NB4 (cell line): ENCODE results near the gene PRKG1.

Experiments
- DNase-seq: peaks from one replicate; pipeline ENCODE4 v3.0.0; 2010; ENCODE audit warnings: low read depth
- H3K4me3 ChIP-seq: one replicate; pipeline ENCODE4 v1.5.1; 2011; ENCODE audit warnings: mild to moderate bottlenecking, low read depth, low read length, moderate library complexity
- MYC ChIP-seq: IDR thresholded peaks from 2 replicates; pipeline ENCODE4 v1.6.1; 2011; ENCODE audit warnings: low read depth, low read length
- POLR2A ChIP-seq: IDR thresholded peaks from 2 replicates; pipeline ENCODE4 v1.6.1; 2011; ENCODE audit warnings: mild to moderate bottlenecking; ENCODE audit not compliant: insufficient read length; ENCODE audit errors: extremely low read depth
- TF ChIP-seq, protein P1 (sequence below): IDR thresholded peaks from one replicate; pipeline ENCODE4 v1.5.1; 2012; ENCODE audit warnings: low read depth, low read length
- TF ChIP-seq, protein P2 (sequence below): IDR thresholded peaks from 2 replicates; pipeline ENCODE4 v1.6.1; 2011; ENCODE audit warnings: low read depth, low read length

Gene PRKG1

DNA sequence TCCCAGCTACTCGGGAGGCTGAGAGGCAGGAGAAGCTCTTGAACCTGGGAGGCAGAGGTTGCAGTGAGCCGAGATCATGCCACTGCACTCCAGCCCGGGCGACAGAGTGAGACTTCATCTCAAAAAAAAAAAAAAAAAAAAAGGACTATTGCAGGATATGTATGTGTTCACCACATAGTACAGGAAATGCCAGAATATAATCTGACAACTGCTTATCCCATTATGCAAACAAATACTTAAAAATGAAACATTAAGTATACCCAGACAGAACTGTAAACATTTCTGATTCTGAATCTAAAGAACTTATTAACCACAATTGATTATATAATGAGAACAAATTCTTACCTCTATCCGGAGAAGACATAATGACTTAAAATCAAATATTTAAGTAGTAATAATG, 1258.5 kb downstream of the PRKG1 start:
- no peak overlapping the region for H3K4me3 ChIP-seq

GRCh38 chr10:52334595-52334994, 1260.3 kb downstream of the PRKG1 start:
- TF ChIP-seq MYC: no peak
- DNase-seq: no peak
- no peak overlapping the region for H3K4me3 ChIP-seq

More for the DNA sequence above, 1258.5 kb downstream of the PRKG1 start:
- TF ChIP-seq MYC: no peak
- TF ChIP-seq, protein P1, sequence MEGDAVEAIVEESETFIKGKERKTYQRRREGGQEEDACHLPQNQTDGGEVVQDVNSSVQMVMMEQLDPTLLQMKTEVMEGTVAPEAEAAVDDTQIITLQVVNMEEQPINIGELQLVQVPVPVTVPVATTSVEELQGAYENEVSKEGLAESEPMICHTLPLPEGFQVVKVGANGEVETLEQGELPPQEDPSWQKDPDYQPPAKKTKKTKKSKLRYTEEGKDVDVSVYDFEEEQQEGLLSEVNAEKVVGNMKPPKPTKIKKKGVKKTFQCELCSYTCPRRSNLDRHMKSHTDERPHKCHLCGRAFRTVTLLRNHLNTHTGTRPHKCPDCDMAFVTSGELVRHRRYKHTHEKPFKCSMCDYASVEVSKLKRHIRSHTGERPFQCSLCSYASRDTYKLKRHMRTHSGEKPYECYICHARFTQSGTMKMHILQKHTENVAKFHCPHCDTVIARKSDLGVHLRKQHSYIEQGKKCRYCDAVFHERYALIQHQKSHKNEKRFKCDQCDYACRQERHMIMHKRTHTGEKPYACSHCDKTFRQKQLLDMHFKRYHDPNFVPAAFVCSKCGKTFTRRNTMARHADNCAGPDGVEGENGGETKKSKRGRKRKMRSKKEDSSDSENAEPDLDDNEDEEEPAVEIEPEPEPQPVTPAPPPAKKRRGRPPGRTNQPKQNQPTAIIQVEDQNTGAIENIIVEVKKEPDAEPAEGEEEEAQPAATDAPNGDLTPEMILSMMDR: no peak
- no peak for TF ChIP-seq POLR2A
- TF ChIP-seq, protein P2, sequence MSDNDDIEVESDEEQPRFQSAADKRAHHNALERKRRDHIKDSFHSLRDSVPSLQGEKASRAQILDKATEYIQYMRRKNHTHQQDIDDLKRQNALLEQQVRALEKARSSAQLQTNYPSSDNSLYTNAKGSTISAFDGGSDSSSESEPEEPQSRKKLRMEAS: no peak
- no peak for DNase-seq

- no peak for DNase-seq
- TF ChIP-seq, protein P2: no peak
- TF ChIP-seq MYC (no peak), POLR2A (no peak)
- TF ChIP-seq, protein P1: no peak
- H3K4me3 ChIP-seq: no peak overlapping the region
These were observed 1261.4 kb downstream of the PRKG1 start for GRCh38 chr10:52335665-52336064.

DNA sequence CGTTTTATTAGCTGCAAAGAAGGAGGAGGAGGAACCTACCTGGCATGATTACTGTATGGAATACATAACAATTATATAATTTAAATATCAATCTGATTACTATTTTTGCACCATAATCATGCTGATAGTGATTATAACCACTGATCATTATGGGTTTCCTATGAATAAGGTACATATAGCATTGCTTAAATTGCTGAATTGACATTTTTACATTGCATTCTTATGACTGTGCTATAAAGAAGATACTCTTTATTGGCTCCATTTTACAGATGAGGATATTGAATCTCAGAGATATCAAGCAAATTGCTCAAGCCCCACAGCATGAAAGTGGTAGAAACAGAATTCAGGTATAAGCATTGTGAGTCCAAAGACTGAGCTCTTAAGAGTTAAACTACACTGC, 1262.9 kb downstream of the PRKG1 start:
- H3K4me3 ChIP-seq: no peak overlapping the region
- no peak for TF ChIP-seq MYC
- TF ChIP-seq, protein P1: no peak
- DNase-seq: no peak

DNA sequence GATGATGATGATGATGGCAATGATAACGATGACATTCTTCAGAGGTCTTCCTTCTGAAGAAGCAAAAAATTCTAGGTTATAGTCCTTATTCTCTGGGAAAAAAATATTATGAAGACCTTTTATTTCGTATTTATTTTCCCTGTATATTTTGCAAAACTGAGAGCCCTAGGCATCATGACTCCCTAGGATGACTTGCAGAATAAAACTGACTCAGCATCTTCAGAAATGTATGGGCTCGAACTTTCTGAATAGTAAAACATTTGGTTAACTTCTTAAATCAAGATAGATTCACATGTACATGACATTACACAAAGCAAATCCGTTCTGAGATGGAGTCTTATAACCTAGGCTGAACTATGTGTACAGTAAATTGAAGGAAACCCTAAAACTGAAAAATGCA, 1269.2 kb downstream of the PRKG1 start:
- DNase-seq: no peak
- no peak for TF ChIP-seq POLR2A
- TF ChIP-seq, protein P1: no peak
- TF ChIP-seq MYC: no peak
- TF ChIP-seq, protein P2: no peak
- H3K4me3 ChIP-seq: no peak overlapping the region

DNA sequence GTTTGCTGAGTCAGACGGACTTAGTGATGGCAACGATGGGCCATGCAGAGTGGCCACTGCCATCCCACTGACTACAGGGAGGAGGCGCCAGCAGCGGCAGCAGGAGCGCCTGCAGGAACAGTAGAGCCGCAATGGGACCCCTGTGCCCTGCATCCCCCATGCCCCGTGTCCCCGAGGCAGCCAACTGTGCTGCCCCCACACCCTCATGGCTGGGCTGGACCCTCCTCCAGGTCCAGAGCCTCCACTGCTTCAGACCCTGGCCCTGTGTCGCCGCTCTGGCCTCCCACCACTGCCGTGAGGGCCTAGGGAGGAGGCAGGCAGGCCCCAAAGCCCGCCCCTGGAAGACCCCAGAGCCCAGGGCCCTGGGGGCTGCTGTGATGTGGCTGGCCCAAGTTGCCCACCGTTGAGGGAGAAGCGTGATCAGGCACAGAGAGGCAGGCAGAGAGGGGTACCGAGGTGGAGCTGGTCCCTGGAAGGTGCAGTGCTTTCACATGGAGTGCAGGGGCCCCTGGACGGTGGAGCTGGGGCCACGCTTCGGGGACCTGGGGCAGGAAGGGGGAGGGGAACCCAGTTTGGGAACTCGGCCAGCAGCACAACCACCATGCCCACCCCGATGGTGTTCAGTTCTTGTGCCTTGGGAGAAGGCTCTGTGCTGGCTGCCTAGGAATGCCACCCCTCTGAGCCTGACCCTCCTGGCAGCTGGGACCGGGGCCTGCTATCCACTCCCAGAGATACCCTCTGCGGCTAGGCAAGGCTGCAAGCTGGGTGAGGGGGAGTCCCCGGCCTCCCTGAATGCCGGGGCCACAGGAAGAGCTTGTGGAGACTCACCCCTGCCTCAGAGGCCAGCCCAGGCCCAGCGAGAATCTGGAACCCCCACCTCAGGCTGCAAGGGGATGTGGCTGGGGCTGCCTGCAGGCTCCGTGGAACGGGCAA, 1272.4 kb downstream of the PRKG1 start:
- no peak overlapping the region for H3K4me3 ChIP-seq
- DNase-seq: no peak
- no peak for TF ChIP-seq MYC
- TF ChIP-seq POLR2A: no peak
- TF ChIP-seq, protein P2: no peak
- TF ChIP-seq, protein P1: no peak
